Uterus (tissue), 2 donors: ENCODE data around the gene HBM.

Experiments
- POLR2A ChIP-seq, 2 donors: fragments of 450-650 bp; IDR thresholded peaks; one replicate each; pipeline ENCODE4 v1.6.1; 2016; ENCODE audit warnings: antibody characterized with exemption in 2 of 2, mild to moderate bottlenecking in 1 of 2, moderate library complexity in 1 of 2
- TF ChIP-seq, protein P1 (sequence below), 4 experiments: fragments of 200-600 bp in 2 of 4; fragments of 450-650 bp in 2 of 4; sonication (generic) in 2 of 4; IDR thresholded peaks; one replicate each; pipeline ENCODE4 v1.5.1; 2016 to 2019; ENCODE audit warnings: antibody characterized with exemption in 4 of 4, mild to moderate bottlenecking in 2 of 4, moderate library complexity in 1 of 4

DNA sequence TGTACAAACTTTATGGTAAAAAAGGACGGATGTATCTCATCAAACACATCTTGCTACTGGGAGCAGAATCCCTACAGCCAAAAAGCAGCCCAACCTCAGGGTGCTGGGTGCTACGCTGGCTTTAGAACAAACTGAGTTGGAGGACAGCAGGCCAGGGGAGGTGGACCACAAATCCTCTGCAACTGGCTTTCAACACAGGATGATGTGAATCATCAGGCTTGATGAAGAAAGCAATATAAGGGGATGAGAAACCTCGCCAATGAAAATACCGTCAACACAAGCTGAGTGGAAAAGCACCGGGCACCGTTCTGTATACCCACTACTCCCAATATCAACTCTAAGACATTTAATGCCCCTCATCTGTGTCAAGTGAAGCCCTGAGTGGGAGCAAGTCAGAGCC lies 28.7 kb downstream of the HBM start:
- TF ChIP-seq, protein P1, sequence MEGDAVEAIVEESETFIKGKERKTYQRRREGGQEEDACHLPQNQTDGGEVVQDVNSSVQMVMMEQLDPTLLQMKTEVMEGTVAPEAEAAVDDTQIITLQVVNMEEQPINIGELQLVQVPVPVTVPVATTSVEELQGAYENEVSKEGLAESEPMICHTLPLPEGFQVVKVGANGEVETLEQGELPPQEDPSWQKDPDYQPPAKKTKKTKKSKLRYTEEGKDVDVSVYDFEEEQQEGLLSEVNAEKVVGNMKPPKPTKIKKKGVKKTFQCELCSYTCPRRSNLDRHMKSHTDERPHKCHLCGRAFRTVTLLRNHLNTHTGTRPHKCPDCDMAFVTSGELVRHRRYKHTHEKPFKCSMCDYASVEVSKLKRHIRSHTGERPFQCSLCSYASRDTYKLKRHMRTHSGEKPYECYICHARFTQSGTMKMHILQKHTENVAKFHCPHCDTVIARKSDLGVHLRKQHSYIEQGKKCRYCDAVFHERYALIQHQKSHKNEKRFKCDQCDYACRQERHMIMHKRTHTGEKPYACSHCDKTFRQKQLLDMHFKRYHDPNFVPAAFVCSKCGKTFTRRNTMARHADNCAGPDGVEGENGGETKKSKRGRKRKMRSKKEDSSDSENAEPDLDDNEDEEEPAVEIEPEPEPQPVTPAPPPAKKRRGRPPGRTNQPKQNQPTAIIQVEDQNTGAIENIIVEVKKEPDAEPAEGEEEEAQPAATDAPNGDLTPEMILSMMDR (IDR thresholded peaks at IDR 0.05): no peak
- no peak for TF ChIP-seq POLR2A (IDR thresholded peaks at IDR 0.05)
